ENCODE measurements around the gene KLF15.
A peak's percentile ranks its signal among the peaks of the same experiment; 100 is the strongest.

Gene KLF15

DNA sequence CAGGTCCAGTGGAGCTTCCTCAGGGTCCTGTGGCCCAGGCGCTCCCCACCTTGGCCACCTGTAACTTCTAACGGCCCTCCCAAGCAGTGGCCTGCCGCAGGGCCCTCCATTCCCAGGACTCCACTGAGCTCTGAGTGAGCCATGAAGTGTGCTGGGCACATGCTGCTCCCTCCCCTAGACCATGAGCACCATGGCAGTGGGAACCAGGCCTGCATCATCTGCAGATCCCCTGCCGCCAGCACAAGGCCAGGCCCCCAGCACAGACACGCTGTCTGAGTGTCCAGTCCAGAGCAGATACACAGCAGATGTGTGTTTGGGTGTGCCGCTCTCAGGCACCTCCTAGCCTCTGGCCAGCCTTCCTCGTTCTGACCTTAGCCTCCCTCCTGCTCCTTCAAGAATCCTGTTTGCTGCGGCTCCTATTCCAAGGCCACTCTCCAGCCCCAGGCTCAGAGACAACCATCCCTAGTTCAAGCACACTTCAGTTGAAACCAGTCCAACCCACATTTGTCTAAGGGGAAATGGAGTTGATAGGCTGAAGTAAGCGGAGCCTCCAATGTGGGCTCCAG is 7.0 kb upstream of the KLF15 start:
- no peak overlapping the region for H3K4me3 ChIP-seq (ENCODE audit: low read depth, low read length)

DNA sequence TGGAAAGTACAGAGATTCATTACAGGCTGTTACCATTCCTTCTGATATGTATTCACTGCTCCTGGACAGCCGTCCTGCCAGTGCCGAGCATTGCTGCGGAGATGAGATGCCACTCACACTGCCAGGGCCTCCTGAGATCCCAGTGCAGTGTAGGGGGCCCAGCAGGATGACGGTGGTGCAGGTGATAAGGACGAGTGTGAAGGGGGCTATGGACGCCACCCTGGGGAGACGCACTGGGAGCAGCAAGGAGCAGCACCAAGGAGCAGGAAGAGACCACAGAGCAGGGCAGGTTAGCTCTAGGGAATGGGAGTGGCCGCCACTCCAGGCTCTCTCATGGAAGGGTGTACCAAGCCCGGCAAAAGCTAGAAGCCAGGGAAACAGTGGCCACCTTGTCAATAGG is 4.0 kb upstream of the KLF15 start:
- no peak overlapping the region for H3K4me3 ChIP-seq (ENCODE audit: low read depth, low read length)

DNA sequence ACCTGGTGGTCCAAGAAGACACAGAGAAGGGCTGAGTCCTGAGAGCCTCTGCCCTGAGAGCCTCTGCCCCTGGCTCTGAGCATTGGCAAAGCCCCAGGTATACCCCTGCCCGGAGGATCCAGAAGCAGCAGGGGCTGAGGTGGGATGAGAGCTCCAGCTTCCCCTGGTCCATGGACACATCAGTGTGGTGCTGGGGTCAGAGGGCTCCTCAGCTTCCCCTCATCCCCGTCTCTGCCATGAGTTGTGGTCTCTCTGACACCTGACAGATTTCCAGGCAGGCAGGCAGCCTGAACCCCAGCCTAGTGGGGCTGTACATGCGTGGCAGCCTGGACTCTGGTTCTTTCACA is 3.5 kb upstream of the KLF15 start:
- H3K4me3 ChIP-seq (ENCODE audit: low read depth, low read length) = no peak overlapping the region

DNA sequence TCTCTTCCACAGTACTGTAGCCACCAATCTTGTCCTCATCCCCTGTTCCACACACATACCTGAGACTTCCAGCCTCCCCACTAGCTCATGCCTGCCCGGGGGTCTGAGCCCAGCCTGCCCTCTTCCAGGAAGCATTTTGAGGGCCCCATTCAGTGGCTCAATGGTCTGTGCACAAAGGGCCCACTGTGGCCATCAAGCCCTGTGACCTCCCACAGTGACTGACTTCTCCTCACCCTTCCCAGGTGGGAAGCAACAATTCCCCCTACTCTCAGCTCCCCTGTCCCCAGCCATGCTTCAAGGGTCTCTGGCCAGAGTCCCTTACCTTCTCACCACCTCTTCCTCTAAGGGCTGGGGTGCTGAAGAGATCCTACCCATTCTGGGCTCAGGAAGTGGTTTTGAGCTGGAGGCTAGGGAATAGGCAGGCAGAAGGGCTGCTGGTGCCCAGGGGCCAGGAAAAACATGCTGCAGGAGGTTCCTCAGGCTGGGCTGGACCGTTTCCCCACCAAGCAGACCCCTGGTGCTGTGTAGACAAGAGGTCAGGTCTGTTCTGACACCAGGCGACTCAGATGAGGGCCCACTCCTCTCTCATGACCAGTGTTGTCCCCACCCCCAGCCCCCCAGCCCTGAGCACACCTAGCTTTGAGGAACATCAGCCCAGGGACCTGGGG is 3.0 kb upstream of the KLF15 start:
- H3K4me3 ChIP-seq (ENCODE audit: low read depth, low read length) = no peak overlapping the region

DNA sequence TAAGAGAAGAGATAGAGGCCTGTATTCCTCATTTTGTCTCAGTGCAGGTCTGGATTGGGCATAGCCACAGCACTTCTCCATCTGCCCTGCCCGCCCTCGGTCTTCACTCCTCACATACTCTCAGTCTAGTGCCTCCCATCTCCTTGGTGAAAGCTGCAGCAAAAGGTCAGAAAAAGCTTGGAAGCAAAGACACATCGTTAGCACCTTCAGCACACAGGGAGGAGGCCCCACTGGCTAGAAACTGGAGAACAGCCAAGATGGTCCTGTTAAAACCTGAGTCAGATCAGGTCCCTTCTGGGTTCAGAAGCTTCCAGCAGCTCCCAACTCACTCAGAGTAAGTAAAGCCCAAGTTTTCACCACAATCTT is 1.6 kb upstream of the KLF15 start:
- H3K4me3 ChIP-seq (ENCODE audit: low read depth, low read length) = no peak overlapping the region

DNA sequence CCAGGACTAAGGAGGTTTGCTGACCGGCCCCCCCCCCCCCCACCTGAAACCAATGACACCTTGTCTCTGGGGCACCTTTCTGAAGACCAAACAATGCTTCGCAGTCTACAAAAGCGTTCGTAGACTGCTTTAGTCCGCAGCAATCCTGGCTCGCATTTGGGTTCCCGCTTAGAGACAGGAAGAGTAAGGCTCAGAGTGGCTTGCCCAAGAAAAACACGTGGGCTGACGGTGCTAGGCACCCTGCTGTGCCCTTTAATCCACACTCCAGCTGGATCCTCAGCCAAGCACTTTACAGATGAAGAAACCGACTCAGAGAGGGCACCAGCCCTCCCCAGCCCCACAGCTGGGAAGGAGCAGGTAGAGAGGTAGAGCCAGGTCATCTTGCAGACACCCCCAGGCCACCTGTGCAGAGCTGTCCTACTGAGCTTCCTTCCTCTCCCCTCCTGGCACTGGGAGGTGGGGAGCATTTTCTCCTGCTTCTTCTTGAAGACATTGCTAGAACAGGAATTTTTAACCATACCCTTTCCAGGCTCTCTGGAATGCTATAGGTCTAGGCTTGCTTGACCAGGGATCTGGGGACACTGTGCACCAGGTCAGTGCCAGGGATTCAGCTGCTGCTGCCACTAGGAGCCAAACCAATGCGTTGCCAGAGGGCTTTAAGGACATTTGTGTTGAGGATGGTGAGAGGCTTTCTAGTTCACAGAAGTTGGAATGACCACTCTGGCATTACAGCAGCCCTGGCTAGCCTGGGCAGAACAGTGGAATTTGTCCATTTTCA is 1.0 kb upstream of the KLF15 start:
- peak overlapping the region; percentile 56 for H3K4me3 ChIP-seq (ENCODE audit: low read depth, low read length)

DNA sequence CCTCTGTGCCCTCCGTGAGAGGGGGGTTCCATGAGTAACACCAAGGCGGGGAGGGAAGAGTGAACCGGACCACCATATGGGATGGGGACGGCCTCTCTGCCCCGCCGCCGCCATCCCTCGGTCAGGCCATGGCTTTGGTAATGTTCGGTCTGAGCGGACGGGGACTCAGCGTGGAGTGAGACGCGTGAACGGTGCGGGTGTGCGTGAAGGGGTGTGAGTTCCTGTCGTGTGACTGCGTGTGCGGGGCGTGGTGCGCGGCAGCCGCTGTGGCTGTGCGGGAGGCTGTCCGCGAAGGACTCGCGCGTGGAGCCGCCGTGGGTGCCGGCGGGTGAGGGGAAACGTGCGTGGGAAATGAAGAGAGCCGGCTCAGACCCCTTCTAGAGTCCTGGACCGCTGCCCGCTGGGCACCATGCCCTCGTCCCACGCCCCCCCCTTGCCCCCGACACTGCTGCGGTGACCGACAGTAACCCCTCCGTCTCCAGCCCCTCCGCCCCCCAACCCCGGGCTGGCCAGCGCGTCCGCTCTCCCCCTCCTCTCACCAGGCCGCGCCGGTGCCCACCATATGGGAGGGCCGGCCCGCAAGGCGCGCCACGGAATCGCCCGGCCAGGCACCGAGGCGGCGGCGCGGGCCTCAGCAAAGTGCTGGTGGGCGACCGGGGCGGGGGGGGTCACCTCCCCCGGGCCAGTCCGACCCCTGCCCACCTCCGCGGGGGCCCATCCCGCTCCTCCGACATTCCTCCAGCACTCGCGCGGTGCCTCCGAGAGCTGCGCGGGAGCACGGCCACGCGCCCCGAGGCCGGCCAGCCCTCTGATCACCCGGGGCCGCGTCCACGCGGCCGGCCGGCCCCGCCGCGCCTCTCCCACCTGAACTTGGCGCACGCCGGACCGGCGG is 589 bp downstream of the KLF15 start:
- peak overlapping the region; percentile 49 for H3K4me3 ChIP-seq (ENCODE audit: low read depth, low read length)

DNA sequence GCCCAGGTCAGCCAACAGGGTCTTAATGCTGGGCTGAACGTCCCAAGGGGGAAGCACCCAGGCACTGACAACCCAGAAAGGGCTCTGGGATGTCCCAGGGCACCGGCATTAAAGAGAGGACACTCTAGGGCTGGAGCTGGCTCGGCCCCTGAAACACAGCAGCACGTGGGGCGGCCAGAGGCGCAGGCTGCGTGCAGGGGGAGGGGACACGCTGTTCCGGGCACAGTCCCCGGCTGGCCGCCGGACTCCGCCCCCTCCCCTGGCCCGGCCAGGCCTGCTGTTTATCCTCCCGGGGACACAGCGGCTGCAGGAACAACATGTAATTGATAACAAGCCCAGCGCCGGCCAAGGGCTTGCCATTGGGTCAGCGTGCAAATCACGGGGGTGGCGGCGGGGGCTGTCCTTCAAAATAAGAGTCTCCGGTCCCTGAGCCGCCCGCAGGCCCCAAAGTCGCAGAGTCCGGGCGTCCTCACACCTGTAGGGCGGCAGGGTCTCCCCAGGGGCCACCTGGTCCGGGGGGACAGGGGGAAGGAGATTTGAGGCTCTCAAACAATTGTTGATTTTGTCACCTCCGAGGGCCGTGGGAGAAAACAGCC is 1.3 kb downstream of the KLF15 start:
- H3K4me3 ChIP-seq (ENCODE audit: low read depth, low read length) = peak overlapping the region; percentile 49

DNA sequence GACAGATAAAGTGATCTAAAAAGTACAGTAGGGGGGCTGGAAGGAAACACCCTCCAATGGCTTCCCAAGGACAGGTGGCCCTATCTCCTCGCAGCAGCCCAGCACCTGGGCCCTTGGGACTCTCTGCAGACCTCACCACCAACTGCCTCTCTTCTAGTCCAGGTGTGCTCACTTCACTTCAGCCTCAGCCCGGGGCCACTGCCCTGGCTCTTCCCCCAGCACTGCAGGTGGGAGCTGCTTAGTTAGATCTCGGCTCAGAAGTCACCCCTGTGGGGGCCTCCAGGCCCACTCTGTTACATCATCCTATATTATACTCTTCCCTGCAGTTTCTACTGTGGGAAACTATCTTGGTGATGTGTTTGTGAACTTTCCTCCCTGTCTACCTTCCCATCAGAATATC is 2.0 kb downstream of the KLF15 start:
- H3K4me3 ChIP-seq (ENCODE audit: low read depth, low read length) = no peak overlapping the region

DNA sequence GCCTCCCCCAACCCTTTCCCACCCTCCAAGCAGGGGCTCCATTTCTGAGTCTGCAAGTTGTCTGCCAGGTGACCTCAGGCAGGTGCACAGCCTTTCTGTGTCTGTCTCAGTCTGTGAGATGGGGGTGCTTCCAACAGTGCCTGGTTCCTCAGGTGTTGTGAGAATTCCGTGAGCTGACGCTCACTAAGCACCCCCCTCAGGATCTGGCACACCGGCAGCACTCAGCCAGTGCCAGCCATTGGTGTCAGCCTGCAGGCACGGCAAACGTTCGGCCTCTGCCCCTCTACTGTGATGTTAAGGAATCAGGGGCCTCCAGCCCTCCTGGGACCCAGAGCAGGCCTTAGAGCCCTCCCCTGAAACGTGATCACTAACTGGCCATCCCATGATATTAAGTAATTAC is 2.4 kb downstream of the KLF15 start:
- H3K4me3 ChIP-seq (ENCODE audit: low read depth, low read length) = no peak overlapping the region

DNA sequence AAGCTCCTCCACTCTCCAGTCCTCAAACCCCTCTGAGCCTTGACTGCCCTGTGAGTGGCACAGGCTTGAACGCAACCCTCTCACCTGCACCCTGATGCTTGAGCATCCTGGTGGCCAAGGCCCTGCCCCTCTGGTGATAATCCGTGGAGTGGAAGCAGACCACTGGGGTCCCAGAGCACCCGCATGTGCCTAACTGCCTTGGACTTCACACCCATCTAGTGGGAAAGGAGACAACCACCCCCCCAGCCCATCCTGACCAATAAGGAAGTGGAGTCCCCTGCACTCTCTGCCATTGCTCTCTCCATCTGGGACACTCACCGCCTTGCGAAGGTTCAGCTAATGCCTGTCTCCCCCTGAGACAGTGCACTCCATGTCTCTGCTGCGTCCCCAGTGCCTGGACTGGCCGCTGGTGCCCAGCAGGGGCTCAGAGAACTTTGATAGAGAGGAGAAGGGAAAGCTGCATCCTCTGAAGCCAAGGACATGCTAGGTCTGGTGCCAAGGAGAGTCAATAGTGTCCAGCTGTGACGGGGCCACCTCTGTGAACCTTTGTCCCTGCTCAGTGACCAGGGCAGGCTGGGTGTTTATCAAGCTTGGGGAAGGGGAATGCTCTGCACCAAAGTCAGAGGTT is 3.4 kb downstream of the KLF15 start:
- H3K4me3 ChIP-seq (ENCODE audit: low read depth, low read length) = no peak overlapping the region

DNA sequence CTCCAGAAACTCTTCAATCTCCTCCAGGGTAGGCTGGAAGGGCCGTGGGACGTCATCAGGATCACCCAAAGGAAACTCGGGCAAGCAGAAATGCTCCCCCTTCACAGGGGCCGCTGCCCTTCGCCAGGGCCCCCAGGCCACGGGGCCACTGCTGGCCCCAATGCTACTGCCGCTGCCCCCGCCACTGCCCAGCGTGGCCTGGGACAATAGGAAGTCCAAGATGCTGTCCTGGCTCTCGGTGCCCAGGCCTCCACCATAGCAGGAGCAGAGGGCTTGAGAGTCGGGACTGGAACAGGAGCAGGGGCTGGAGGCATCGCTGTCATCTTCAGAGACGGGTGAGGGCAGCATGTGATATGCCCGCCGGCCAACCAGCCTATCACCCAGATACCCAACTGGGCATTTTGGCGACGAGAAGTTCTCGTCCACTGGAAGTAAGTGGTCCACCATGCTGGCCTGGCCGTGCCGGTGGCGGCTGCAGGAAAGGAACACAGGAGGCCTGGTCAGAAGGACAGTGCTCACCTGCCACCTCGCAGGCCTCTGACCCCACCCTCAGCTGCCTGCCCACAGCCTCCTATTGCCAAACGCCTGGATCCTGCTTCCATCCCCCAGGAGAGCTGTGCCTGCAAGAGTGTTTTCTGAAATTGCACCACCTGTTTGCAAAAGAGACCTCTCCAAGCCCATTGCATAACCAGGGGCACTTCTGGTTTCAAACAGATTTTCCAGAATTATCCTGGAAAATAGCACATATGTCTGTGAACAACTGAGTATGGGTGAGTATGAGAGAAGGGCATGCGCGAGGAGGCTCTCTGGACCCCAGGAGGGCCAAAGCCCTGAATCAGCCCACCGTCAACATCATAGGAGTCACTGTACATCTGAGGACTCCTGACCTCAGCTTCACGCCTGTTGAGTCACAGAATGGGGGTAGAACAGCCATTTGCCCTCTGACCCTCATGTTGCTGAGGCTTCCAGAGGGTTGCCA is 4.4 kb downstream of the KLF15 start:
- no peak overlapping the region for H3K4me3 ChIP-seq (ENCODE audit: low read depth, low read length)

DNA sequence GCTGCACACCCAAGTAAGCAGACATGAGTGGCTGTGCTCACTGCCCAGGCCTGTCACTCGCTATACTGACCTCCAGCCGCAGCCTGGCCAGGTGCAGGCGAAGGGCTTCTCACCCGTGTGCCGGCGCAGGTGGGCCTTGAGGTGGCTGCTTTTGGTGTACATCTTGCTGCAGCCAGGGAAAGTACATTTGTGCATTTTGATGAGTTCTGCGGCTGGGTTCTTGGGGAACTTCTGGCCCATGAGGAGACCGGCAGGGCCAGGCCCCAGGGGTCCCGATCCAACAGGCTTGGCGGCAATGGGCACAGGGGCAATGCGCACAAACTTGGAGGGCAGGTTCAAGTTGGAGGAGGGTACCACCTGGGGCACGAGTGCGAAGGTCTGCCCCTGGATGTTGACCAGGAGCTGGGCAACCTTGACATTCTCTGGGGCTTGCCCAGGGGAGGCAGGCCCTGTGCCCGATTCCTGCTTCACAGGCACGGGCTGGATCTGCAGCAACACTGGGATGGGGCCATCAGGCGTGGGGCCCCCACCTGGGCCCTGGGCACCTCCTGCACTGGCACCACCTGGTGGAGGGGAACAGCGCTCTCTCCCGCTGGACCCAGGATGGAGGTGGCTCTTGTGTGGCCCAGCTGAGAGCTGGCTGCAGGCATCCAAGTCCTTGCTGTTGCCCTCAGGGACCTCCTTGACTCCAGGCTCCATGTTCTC is 5.3 kb downstream of the KLF15 start:
- H3K4me3 ChIP-seq (ENCODE audit: low read depth, low read length) = no peak overlapping the region

DNA sequence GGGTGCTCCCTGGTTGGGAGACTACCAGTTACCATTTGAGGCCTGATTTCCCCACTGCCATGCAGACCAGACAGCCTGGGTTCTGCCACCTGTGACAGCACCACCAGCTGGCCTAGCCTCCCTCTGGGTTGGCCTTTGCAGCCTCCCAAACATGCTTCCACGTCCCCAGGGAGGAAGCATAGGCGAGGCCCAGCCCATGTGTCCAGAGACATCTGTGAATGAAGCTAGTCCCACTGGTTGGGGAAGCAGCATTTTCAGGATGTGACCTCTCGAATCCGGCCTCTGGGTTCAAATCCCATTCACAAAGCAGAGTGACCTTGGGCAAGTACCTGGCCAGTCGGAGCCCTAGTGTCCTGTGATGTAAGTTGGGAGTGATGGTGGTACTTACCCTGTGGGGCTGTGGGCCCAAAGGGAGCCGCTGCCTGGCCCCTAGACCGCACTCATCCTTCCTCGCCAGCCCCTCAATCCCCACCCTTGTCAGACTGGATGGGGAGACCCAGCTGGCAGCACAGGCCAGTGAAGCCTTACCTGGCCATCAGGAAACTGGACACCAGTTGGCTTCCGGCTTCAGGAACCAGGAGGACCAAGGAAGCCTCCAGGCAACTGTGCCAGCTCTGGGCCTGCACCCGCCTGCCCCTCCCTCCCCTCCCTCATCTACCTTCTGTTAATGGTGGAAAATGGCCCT is 6.0 kb downstream of the KLF15 start:
- H3K4me3 ChIP-seq (ENCODE audit: low read depth, low read length) = no peak overlapping the region

DNA sequence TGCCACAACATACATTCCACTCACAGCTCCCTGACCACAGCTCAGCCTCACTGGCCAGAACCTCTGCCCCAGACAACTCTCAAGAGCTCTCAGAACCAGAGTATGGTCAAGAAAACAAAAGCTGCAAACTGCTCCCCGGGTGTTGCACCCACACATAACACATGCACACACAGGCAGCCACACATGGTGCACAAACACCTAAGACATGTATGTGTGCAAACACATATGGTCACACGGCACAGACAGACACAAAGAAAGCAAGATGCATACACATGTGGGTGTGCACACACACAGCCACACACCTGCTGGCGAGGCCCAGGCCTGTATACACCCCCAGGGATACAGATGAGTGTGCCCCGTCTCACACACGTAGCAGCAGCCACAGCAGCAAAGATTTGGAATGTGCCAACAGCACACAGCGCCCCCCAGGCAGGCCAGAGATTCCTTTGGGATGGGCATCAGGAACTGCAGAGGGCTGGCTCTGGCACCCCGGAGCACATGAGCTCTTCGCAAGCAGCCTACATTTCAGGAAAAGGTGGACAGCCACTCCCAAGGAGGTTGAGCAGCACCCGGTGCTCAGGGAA is 6.6 kb downstream of the KLF15 start:
- H3K4me3 ChIP-seq (ENCODE audit: low read depth, low read length) = no peak overlapping the region

DNA sequence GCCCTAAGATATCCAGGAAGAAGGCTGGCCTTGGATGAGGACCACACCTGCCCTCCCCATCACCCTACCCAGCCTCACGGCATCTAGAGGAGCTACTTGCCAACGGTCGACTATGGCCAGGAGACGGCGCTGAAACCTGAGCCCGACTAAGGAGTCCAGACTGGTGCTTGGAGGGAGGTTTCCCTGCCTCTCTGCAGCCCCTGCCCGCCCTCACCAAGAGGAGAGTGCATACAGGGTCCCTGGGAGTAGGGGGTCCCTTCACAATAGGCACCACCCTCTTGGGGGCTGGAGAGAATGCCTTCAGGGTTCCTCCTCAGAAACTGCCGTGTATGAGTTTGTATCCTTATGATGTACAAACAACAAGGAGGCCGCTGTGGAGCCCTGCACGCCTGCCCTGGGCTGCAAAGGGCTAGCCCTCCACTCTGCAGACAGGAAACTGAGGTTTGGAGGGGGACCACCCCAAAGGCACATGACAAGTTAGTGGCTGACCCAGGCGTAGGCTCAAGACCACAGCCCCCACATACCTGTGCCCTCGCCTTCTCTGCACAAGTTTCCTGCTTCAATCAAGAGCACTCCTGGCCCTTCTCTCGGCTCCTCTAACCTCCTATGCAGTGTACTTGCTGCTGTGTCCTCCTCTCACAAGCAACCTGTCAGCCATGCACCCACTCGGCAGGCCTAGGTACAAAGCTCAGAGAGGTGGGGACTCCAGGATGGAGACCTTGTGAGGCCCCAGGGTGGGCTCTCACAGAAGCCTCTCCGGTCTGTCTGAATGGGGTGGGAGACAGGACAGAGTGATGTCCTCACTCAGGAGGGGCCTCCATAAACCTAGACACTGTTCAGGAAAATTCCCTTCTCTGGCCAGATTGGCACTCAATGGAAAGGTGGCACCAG is 7.4 kb downstream of the KLF15 start:
- H3K4me3 ChIP-seq (ENCODE audit: low read depth, low read length) = no peak overlapping the region

DNA sequence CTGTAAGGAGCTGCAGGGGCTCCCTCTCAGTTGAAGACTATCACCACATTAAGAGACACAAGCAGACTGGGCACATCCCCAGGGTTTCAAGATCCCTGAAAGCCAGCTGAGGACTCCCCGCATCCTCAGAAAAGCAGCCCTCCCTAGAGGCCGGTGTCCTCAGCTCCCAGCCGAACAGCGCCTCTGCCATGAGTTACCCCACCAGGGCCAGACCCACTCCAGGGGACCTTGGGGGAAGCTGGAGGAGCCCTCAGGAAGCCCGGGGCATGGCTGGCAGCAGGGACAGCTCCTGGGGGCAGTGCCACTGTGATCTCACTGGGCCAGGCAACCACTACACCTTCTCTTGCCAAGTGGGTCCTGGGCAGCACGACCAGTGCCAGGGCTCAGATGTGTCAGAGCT is 8.1 kb downstream of the KLF15 start:
- H3K4me3 ChIP-seq (ENCODE audit: low read depth, low read length) = no peak overlapping the region
